ENCODE data around the gene PKP4.

Gene PKP4

GRCh38 chr2:158598862-158599517, 142.2 kb downstream of the PKP4 start:
- Histone ChIP-seq H2AFZ (ENCODE audit: low read depth, low read length, severe bottlenecking) (no peak overlapping the region), H3K27ac (ENCODE audit: low read depth, low read length) (no peak overlapping the region), H4K20me1 (ENCODE audit: low read depth, low read length) (0 out of 2 replicates have a peak, but pooled peaks cover 3% of the 10 kb centered on the region), H3K4me2 (ENCODE audit: low read depth, low read length, poor library complexity, severe bottlenecking) (no peak overlapping the region), H3K9me3 (ENCODE audit: insufficient read depth, low read length) (no peaks in the 10 kb centered on the region), H3K79me2 (ENCODE audit: insufficient read depth, low read length) (no peaks in the 10 kb centered on the region), H3K36me3 (ENCODE audit: low read length) (no peaks in the 10 kb centered on the region), H3K9ac (ENCODE audit: low read length) (no peak overlapping the region), H3K4me3 (ENCODE audit: insufficient read depth, low read length, poor library complexity, severe bottlenecking) (no peak overlapping the region), H3K9me2 (replicated peaks; ENCODE audit: insufficient read depth, low read length) (no peaks in the 10 kb centered on the region), H3K27me3 (ENCODE audit: low read length) (no peaks in the 10 kb centered on the region), H3F3A (ENCODE audit: insufficient read depth) (no peaks in the 10 kb centered on the region)
- TF ChIP-seq CTCF (IDR thresholded peaks at IDR 0.05; ENCODE audit: insufficient read depth, low read length, poor library complexity, severe bottlenecking) (no peak), EZH2phosphoT487 (conservative IDR thresholded peaks at IDR 0.05; ENCODE audit: low read length) (no peak)

DNA sequence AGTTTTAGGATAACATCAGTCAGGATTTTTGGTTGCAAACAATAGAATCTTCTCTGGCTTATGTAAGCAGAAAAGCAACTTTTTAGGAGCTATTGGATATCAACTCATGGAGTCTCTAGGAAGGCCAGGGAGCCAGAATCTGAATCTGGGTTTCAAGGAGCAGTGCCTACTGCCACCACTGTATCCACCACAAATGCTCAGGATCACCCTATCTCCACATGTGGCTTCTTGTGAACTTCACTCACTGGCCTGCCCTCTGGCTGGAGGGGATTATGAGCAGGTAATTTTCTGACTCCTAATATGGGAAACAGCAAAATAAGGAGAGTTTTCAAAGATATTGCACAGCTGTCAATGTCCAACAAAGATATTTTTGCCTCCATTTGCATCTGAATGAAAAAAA, 142.9 kb downstream of the PKP4 start:
- Histone ChIP-seq H3K4me3 (ENCODE audit: insufficient read depth, low read length, poor library complexity, severe bottlenecking) (no peak overlapping the region), H3F3A (ENCODE audit: insufficient read depth) (no peaks in the 10 kb centered on the region), H2AFZ (ENCODE audit: low read depth, low read length, severe bottlenecking) (no peak overlapping the region), H3K27ac (ENCODE audit: low read depth, low read length) (no peak overlapping the region), H3K79me2 (ENCODE audit: insufficient read depth, low read length) (no peaks in the 10 kb centered on the region), H3K36me3 (ENCODE audit: low read length) (no peaks in the 10 kb centered on the region), H3K27me3 (ENCODE audit: low read length) (no peaks in the 10 kb centered on the region), H4K20me1 (ENCODE audit: low read depth, low read length) (0 out of 2 replicates have a peak, but pooled peaks cover 3% of the 10 kb centered on the region), H3K9me3 (ENCODE audit: insufficient read depth, low read length) (no peaks in the 10 kb centered on the region), H3K9ac (ENCODE audit: low read length) (no peak overlapping the region), H3K4me2 (ENCODE audit: low read depth, low read length, poor library complexity, severe bottlenecking) (no peak overlapping the region), H3K9me2 (replicated peaks; ENCODE audit: insufficient read depth, low read length) (no peaks in the 10 kb centered on the region)
- TF ChIP-seq EZH2phosphoT487 (conservative IDR thresholded peaks at IDR 0.05; ENCODE audit: low read length) (no peak), CTCF (IDR thresholded peaks at IDR 0.05; ENCODE audit: insufficient read depth, low read length, poor library complexity, severe bottlenecking) (no peak)

DNA sequence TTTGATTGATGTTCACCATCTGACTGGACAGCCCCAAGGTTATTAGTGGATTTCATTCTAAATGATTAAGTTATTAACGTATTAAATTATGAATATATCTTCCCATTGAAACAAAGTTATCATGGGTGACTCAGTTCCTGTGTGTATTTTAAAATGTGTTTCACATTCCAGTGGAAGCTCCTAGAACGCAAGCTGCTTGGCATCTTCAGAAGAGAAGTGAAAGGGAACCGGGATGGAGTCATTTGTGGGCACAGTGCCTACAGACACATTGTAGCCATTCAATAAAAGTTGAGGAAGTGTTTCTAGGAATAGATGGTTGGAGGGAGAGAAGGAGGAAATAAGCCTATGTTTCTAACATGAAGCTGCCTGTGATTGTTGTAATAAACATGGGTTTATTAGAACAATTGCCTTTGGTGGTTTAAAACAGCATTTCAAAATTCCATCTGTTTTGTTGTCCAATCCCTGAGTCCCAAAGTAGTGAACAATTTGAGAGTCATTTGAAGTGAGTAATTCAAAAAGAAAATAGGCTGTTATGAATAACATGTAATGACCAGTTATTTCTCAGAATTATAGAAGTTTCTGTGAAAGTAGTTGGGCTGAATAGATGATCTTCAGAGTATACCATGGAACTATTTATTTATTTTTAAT, 143.5 kb downstream of the PKP4 start:
- Histone ChIP-seq H3K4me3 (ENCODE audit: insufficient read depth, low read length, poor library complexity, severe bottlenecking) (no peak overlapping the region), H3K79me2 (ENCODE audit: insufficient read depth, low read length) (no peaks in the 10 kb centered on the region), H3K27ac (ENCODE audit: low read depth, low read length) (no peak overlapping the region), H2AFZ (ENCODE audit: low read depth, low read length, severe bottlenecking) (no peak overlapping the region), H3K9ac (ENCODE audit: low read length) (no peak overlapping the region), H3K27me3 (ENCODE audit: low read length) (no peaks in the 10 kb centered on the region), H3K9me2 (replicated peaks; ENCODE audit: insufficient read depth, low read length) (no peaks in the 10 kb centered on the region), H3K4me2 (ENCODE audit: low read depth, low read length, poor library complexity, severe bottlenecking) (no peak overlapping the region), H3K9me3 (ENCODE audit: insufficient read depth, low read length) (no peaks in the 10 kb centered on the region), H3K36me3 (ENCODE audit: low read length) (no peaks in the 10 kb centered on the region), H4K20me1 (ENCODE audit: low read depth, low read length) (0 out of 2 replicates have a peak, but pooled peaks cover 3% of the 10 kb centered on the region), H3F3A (ENCODE audit: insufficient read depth) (no peaks in the 10 kb centered on the region)
- no peak for TF ChIP-seq EZH2phosphoT487 (conservative IDR thresholded peaks at IDR 0.05; ENCODE audit: low read length)
- TF ChIP-seq CTCF (IDR thresholded peaks at IDR 0.05; ENCODE audit: insufficient read depth, low read length, poor library complexity, severe bottlenecking): no peak
